ENCODE data around the gene PHF2. TPM values are rescaled to one million over a fixed set of nuclear protein-coding genes. Genes with fewer than 3 reads are reported as not detected.

The PHF2 gene
- total and polyA plus RNA-seq, 9 of the 15 experiments (the other 6 are each of a cell fraction or from before 2014, with no cell fraction given): 0.37 to 14.4 (median 8.1) TPM

- FAIRE-seq (no peak), DNase-seq (ENCODE audit: extremely low read depth in 1 of 4, low spot score in 3 of 4) (no peak), ATAC-seq (no peak)
- H2AFZ ChIP-seq (ENCODE audit: low read depth, low read length): no peak overlapping the region
- H3K4me2 ChIP-seq (ENCODE audit: insufficient read depth, low read length): no peak overlapping the region
- H3K27ac ChIP-seq (ENCODE audit: extremely low read depth, low read depth, low read length): no peak overlapping the region
- in situ Hi-C loops (cut with MboI) (no loop called here), intact Hi-C loops (cut with micrococcal nuclease) (no loop called here)
- BruUV-seq (replicated peaks): no TSS peak
- H3K27me3 ChIP-seq (ENCODE audit: control insufficient read depth in 2 of 2, insufficient read depth in 2 of 2, low read length in 2 of 2): no peaks in the 10 kb centered on the region
- no peaks in the 10 kb centered on the region for H3K79me2 ChIP-seq (ENCODE audit: control insufficient read depth, insufficient read depth, low read length)
- peaks cover 0 to 5% of the 10 kb centered on the region in 2 experiments; a peak in 1 of 5 replicates for H3K4me1 ChIP-seq (replicated peaks in 1 of 2; ENCODE audit: control insufficient read depth in 2 of 2, insufficient read depth in 2 of 2, low read length in 2 of 2)
- WGBS (ENCODE audit: insufficient coverage, low coverage, missing lambda C conversion rate): 77% methylated on average over 14 of the region's 19 CpGs
- no peak for TF ChIP-seq NFE2 (IDR thresholded peaks at IDR 0.05; ENCODE audit: low read depth)
- TF ChIP-seq CC2D1A (IDR thresholded peaks at IDR 0.05): no peak
- TF ChIP-seq, protein P1, sequence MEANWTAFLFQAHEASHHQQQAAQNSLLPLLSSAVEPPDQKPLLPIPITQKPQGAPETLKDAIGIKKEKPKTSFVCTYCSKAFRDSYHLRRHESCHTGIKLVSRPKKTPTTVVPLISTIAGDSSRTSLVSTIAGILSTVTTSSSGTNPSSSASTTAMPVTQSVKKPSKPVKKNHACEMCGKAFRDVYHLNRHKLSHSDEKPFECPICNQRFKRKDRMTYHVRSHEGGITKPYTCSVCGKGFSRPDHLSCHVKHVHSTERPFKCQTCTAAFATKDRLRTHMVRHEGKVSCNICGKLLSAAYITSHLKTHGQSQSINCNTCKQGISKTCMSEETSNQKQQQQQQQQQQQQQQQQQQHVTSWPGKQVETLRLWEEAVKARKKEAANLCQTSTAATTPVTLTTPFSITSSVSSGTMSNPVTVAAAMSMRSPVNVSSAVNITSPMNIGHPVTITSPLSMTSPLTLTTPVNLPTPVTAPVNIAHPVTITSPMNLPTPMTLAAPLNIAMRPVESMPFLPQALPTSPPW (CRISPR knock-in tag; IDR thresholded peaks at IDR 0.05): no peak
- TF ChIP-seq ZNF174 (CRISPR knock-in tag; IDR thresholded peaks at IDR 0.05): no peak
- TF ChIP-seq BDP1 (IDR thresholded peaks at IDR 0.05; ENCODE audit: insufficient read depth, insufficient read length): no peak
- peaks cover 4% of the 10 kb centered on the region for H3K9me1 ChIP-seq (ENCODE audit: control insufficient read depth, insufficient read depth, low read length)
- peak overlapping the region in 1 of 2 experiments; percentile 26; a peak in 1 of 4 replicates for H3K9ac ChIP-seq (ENCODE audit: insufficient read depth in 1 of 2, low read depth in 2 of 2, low read length in 2 of 2)
- POLR2A ChIA-PET: interaction anchor here (0.6 kb wide), 1 partner anchor 185 kb away, joined by 3 read pairs; no protein-coding TSS in a partner anchor
- H4K20me1 ChIP-seq (replicated peaks; ENCODE audit: control insufficient read depth, insufficient read depth, low read length): no peaks in the 10 kb centered on the region
- H3K36me3 ChIP-seq (ENCODE audit: control insufficient read depth, insufficient read depth, low read length): peaks cover 6% of the 10 kb centered on the region; the same call in 2 of the 3 replicates
- no peak overlapping the region for H3K4me3 ChIP-seq
- H3K9me3 ChIP-seq (replicated peaks; ENCODE audit: control insufficient read depth, insufficient read depth, low read depth, low read length): peaks cover 6% of the 10 kb centered on the region
- CTCF ChIA-PET (ENCODE audit: low intra/inter-chr PET ratio): no interaction called here
These were observed 57.3 kb downstream of the PHF2 start for GRCh38 chr9:93633492-93634221.
